Measurements from ENCODE around the gene DPP10.

DPP10 gene

GRCh38 chr2:114810092-114810491 is 367.7 kb downstream of the DPP10 start:
- DNase-seq (ENCODE audit: low spot score): no peak

GRCh38 chr2:114812261-114812660 is 369.8 kb downstream of the DPP10 start:
- no peak for DNase-seq (ENCODE audit: low spot score)

DNA sequence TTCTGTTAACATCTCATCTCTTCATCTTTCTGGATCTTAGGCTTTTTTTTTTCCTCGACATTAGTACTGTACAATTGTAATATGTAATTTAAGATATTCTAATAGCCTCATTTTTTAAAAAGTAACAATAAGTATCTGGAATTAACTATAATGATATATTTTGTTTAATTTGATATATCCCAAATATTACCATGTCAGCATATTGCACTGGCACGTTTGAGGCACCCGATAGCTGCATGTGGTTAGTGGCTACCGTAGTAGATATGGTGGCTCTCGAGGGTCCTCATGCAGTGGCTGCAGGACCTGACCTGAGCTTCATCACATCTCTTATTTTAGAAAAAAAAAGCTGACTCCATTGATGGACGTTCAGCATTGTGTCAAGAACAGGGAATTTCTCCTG is 371.9 kb downstream of the DPP10 start:
- DNase-seq (ENCODE audit: low spot score): no peak

DNA sequence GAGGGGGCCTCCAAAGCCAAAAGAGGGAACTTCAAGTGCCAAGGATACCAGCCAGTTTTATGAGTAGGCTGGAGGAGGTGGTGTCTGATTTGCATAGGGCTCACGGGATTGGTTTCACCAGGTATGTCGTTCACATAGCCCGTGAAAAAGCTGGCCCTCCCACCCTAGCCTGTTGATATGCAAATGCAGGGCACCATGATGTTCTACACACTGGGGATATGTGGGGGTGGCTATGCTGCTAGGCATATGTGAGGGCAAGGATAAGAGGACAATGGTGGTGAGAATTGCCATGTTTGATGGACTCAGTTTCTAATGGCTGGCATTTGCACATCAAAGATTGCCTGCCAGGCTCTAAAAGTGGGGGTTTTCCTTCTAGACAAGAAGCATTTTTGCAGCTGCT is 378.6 kb downstream of the DPP10 start:
- no peak for DNase-seq (ENCODE audit: low spot score)

GRCh38 chr2:114843963-114844362 is 401.5 kb downstream of the DPP10 start:
- no peak for DNase-seq (ENCODE audit: low spot score)

DNA sequence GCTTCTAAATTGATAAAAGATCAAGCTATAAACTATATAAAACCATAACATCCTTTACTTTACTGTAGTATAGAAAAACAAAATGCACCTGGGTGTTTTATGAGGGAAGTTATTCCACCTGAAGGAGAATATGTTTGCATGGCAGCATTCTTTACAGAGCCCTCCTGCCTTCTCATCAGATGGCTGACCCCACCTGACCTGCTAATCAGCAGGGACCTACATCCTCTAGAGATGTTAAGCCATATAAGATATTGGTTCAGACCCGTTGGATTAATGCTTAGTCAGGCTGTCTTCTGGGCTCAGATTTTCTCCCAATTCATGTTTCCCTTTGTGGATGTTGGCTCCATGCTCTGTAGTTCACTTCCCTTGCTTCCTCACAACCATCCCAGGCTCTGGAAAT is 414.8 kb downstream of the DPP10 start:
- DNase-seq (ENCODE audit: low spot score): no peak

DNA sequence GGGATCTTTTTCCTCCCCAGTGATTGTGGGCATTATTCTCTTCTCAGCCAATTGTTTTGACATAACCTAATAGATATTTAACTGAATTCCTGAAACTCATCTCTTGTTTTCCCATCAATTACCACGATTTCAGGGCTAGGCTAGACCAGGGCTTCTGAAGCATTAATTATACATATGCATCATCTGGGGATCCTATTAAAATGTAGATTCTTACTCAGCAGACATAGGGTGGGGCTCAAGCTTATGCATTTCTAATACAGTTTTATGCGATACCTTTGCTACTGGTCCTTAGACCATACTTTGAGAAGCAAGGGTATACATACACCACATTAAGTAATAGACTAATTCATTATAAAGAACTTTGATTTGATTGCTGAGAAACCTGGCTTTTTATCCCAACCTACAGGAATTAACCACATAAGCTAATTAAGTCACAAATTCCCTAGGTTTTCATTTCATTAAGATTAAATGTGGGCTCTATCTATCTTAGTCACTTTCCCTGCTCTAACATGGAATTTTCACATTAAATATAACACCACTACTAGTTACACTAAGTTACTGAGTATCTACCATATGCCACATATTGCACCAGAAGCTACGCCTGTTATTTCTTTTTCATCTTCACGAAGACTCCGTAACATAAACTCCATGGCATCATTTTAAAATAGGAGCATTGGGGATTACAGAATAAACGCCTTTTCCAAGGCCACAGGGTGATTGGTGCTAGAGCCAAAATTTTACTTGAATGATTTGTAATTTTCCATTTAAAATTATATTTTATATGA is 417.5 kb downstream of the DPP10 start:
- no peak for DNase-seq (ENCODE audit: low spot score)

GRCh38 chr2:114862243-114862642 is 419.8 kb downstream of the DPP10 start:
- no peak for DNase-seq (ENCODE audit: low spot score)

- no peak for DNase-seq (ENCODE audit: low spot score)
These were observed 422.5 kb downstream of the DPP10 start for GRCh38 chr2:114864901-114865300.

DNA sequence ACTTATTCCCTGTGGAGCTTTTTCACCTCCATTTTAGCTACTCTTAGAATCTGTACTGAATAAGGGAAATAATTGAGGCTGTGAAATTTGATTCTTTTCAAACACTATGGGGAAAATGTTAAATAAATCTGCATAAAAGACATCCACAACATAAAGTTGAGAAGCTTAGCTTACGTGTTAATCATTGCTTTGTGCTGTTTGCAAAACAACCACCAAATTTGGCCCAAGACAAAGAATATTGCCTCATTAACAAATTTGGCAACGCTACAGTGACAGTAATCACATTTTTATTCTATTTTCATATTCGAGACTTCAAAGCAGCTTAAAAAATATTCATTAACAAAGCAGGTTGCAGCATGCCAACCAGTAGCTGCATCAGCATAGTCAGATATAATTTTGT is 437.6 kb downstream of the DPP10 start:
- no peak for DNase-seq (ENCODE audit: low spot score)

GRCh38 chr2:114919985-114920384 is 477.5 kb downstream of the DPP10 start:
- DNase-seq (ENCODE audit: low spot score): no peak

DNA sequence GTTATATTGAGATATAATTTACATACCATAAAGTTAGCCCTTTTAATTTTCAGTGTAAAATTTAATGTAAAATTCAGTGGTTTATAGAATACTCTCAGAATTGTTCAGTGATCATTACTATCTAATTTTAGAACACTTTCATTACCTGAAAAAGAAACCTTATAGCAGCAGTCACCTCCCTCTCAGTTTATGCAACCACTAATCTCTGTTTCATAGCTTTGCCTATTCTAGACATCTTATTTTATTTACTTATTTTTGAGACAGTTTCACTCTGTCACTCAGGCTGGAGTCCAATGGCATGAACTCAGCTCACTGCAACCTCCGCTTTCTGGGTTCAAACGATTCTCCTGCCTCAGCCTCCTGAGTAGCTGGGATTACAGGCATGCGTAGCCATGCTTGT is 479.6 kb downstream of the DPP10 start:
- no peak for DNase-seq (ENCODE audit: low spot score)

- no peak for DNase-seq (ENCODE audit: low spot score)
These were observed 483.1 kb downstream of the DPP10 start for GRCh38 chr2:114925296-114926255.

DNA sequence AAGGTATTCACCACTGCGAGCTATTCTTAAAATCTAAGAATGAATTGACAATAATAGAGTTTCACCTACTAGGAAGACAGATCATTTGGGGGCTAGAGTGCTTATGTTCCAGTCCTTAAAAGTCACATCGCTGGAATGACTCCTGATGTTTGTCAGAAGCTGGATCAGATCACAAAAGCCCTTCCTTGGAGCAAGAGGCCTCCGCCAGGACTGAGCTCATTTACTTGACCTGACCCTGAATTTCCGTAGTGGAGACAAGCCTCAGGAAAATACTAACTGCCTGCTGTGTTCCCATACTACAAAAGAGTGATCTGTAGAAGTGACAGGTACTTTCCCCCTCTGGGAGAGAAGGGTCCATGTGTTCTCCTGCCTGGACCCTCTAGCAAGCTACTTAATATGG is 483.9 kb downstream of the DPP10 start:
- DNase-seq (ENCODE audit: low spot score): no peak

GRCh38 chr2:114929225-114929624 is 486.8 kb downstream of the DPP10 start:
- no peak for DNase-seq (ENCODE audit: low spot score)

DNA sequence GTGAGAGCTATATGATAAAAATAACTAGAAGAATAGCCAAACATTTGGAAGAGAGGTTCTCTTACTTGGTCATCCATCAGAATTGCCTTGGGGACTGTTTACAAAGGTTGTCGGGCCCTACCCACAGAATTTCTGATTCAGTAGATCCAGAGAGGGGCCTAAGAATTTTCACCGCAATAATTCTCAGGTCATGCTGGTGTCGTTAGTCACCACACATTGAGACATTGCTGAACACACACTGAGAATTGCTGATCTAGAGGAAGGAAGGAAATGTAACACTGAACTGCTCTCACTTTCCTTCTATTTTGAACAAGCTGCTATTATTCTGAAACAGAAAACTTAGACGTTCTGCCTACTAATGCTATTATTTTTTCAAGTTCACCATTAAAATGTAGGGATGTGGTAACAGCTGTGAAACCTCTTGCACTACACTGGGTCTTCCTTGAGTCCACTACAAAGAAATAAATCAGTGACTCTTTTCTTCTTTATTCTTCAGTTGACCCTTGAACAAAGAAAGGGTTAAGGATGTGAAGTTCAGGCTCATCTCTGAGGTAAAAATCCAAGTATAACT is 491.3 kb downstream of the DPP10 start:
- DNase-seq (ENCODE audit: low spot score): no peak

DNA sequence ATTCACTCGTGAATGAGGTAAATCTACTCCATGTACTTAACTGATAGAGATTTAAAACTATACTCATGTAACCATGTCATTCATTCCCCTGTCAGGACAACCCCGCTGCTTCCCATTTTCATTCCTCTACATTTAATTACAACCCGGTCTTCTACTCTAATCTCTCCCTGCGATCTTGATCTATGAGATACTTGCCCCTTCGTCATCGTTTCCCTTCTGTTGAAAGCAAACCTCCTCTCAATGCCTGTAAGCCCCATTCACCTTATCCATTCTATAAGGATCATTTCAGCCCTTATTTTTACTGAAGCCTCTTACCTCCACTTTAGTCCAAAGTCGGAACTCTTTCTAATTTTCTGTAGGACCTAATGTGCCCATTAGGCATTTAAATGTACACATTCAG is 492.6 kb downstream of the DPP10 start:
- no peak for DNase-seq (ENCODE audit: low spot score)

DNA sequence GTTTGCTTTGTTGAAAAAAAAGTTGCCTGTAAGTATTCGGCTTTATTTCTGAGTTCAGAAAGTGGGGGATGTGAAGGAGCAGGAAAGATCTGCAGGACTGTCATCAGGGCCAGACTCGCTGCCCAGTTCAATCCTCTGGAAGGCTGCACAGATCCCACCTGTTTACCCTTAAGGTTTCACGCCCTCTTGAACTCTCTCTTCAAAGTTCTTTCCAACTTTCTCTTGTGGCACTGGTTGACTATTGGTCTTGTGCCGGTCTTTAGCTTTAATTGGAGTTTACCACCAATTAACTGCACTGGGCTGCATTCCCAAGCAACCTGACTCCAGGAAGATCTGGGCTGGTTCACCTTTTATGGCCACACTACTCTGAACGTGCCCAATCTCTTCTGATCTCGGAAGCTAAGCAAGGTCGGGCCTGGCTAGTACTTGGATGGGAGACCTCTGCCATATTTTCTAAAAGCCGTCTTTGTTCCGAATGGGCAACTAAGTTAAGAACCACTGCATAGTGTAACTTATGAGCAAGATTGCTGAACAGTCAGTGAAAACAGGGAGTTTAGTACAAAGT is 495.0 kb downstream of the DPP10 start:
- DNase-seq (ENCODE audit: low spot score): no peak

DNA sequence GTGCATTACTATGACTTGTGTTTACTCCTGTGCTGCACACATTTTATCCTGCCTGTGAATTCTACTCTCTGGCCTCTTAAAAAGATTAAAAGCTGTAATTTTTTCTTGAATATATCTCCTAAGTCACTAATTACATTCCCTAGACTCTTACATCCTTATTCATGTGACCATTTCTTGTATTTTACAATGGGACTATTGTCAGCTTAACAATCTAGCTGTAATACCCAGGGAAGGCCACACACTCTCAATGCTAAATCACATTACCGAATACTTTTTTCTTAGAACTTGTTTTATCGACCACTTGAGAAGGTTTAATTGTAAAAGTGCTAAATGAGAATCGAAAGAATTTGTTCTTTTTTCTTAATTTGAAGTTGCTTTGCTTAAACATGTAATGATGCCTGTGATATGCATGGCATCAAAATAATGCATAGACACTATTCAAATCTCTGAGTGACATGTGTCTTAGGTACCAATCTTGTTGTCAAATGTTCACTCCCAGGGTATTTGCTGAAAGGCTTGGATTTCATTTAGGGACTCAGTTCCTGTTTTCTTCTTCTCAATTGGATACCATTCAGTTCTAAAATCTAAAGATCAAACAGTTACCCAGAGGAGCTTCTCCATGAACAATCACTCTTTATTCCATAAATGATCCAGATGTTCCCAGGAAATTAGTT is 498.5 kb downstream of the DPP10 start:
- no peak for DNase-seq (ENCODE audit: low spot score)

GRCh38 chr2:114949228-114949804 is 506.9 kb downstream of the DPP10 start:
- DNase-seq (ENCODE audit: low spot score): no peak

DNA sequence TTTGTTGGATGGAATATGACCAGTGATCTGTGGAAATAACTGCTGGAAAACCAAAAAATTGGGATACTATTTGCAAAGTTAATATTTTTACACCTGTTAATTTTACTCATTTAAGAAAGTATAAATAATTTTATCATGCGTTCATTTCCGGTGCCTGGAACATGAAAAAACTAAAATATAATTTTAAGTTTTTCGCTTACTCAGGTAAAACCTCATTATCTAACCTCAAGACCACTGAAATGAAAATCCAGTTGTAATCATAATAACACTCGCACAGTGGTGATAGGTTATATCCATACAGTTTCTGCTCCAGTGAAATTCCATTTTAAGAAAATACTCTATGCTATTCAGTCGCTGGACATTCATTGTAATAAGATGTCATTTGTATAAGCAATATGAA is 517.9 kb downstream of the DPP10 start:
- no peak for DNase-seq (ENCODE audit: low spot score)

DNA sequence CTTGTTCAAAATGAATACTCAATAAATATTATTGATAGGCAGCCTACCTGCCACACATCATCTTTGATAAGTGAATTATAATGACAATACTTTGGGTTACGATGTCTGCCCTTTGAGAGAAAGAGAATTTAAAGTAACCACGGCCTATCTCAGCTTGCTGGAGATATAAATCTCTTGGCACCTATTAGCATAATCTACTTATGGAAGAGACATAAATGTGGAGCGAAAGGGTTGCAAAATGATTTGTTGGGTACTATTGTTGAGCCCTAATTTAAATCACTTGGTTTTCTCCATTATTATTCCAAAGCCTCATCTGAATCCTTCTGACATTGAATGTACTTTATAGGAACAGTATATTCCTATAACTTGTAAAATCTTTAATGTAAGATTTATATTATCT is 520.1 kb downstream of the DPP10 start:
- DNase-seq (ENCODE audit: low spot score): no peak

Measured in cerebellar cortex (tissue), 1 donor.